HepG2 (cell line): ENCODE data around the gene SBK3. TPM values are rescaled to one million over a fixed set of nuclear protein-coding genes. Genes with fewer than 3 reads are reported as not detected.

Source experiments
- BCL6 ChIP-seq: IDR thresholded peaks from 2 replicates; pipeline ENCODE4 v1.6.1; 2016; ENCODE audit warnings: missing genetic modification reagents, missing compliant biosample characterization
- GATAD2A ChIP-seq: IDR thresholded peaks from 2 replicates; pipeline ENCODE4 v1.6.1; 2016
- IRF2 ChIP-seq: IDR thresholded peaks from 2 replicates; pipeline ENCODE4 v1.6.1; 2018; ENCODE audit warnings: missing genetic modification reagents, missing compliant biosample characterization
- MAF1 ChIP-seq: sonication (generic); formaldehyde crosslinking; IDR thresholded peaks from 2 replicates; pipeline ENCODE4 v1.5.0; 2020; ENCODE audit warnings: missing genetic modification reagents, borderline replicate concordance
- MEF2D ChIP-seq: sonication (generic); formaldehyde crosslinking; IDR thresholded peaks from 2 replicates; pipeline ENCODE4 v1.5.1; 2020; ENCODE audit warnings: mild to moderate bottlenecking, missing genetic modification reagents
- RERE ChIP-seq: IDR thresholded peaks from 2 replicates; pipeline ENCODE4 v1.6.1; 2016; ENCODE audit warnings: low read depth, missing genetic modification reagents, missing compliant biosample characterization
- RFX1 ChIP-seq: fragments of 450-650 bp; IDR thresholded peaks from 2 replicates; pipeline ENCODE4 v1.6.1; 2017
- SALL1 ChIP-seq: sonication (generic); formaldehyde crosslinking; IDR thresholded peaks from 2 replicates; pipeline ENCODE4 v1.8.0; 2022; ENCODE audit warnings: mild to moderate bottlenecking, missing genetic modification reagents
- SRSF9 ChIP-seq: fragments of 200-400 bp; formaldehyde crosslinking; IDR thresholded peaks from 2 replicates; pipeline ENCODE4 v1.6.1; 2018; ENCODE audit warnings: borderline replicate concordance, mild to moderate bottlenecking, low read depth, low read length; ENCODE audit not compliant: insufficient read depth, poor library complexity, severe bottlenecking
- TEAD3 ChIP-seq: optimal IDR thresholded peaks from 2 replicates; pipeline ENCODE3; 2016; ENCODE audit warnings: borderline replicate concordance
- ZNF121 ChIP-seq: sonication (generic); formaldehyde crosslinking; IDR thresholded peaks from 2 replicates; pipeline ENCODE4 v1.5.0; 2020; ENCODE audit warnings: mild to moderate bottlenecking, missing genetic modification reagents
- ZNF646 ChIP-seq: sonication (generic); formaldehyde crosslinking; IDR thresholded peaks from 2 replicates; pipeline ENCODE4 v1.9.0; 2021; ENCODE audit warnings: mild to moderate bottlenecking, missing genetic modification reagents
- polyA plus RNA-seq, 8 experiments: library from polyadenylated mRNA; depleted of rRNA in 3 of 8; stranded (reverse) in 7 of 8; unstranded in 1 of 8; fragments of >200 nt; fragmentation: Illumina TruSeq in 4 of 8; extraction: Trizol in 4 of 8; gene quantifications; 2 replicates each; pipeline versions ENCODE4 v1.2.1 to v1.2.3, GENCODE V29; 2011 to 2016; ENCODE audit warnings: low read depth in 4 of 8, missing spikeins in 1 of 8, mixed read lengths in 1 of 8; ENCODE audit not compliant: insufficient read depth in 1 of 8
- total RNA-seq, 5 experiments: library from RNA; depleted of rRNA; stranded (reverse); fragments of >200 nt; fragmentation: Illumina TruSeq; extraction: Trizol; gene quantifications; 2 replicates each; pipeline ENCODE4 v1.2.3, GENCODE V29; 2016; ENCODE audit warnings: low read depth in 1 of 5
- TF ChIP-seq, protein P1 (sequence below): sonication (generic); formaldehyde crosslinking; IDR thresholded peaks from 2 replicates; pipeline ENCODE4 v1.4.0; 2020; ENCODE audit warnings: missing genetic modification reagents, borderline replicate concordance

SBK3 gene
- total and polyA plus RNA-seq, 2 of the 13 experiments (the other 11 are each of a cell fraction or from before 2014, with no cell fraction given) = 0.66 to 0.77 TPM

- peak; percentile 14; the same call in 1 of the 2 replicates for TF ChIP-seq IRF2
- no peak for TF ChIP-seq RFX1
- TF ChIP-seq ZNF646 (CRISPR knock-in tag) = peak; percentile 35; the same call in 1 of the 2 replicates
- 0 out of 2 replicates have a peak, but pooled peaks have one; percentile 27 for TF ChIP-seq RERE (CRISPR knock-in tag)
- TF ChIP-seq, protein P1, sequence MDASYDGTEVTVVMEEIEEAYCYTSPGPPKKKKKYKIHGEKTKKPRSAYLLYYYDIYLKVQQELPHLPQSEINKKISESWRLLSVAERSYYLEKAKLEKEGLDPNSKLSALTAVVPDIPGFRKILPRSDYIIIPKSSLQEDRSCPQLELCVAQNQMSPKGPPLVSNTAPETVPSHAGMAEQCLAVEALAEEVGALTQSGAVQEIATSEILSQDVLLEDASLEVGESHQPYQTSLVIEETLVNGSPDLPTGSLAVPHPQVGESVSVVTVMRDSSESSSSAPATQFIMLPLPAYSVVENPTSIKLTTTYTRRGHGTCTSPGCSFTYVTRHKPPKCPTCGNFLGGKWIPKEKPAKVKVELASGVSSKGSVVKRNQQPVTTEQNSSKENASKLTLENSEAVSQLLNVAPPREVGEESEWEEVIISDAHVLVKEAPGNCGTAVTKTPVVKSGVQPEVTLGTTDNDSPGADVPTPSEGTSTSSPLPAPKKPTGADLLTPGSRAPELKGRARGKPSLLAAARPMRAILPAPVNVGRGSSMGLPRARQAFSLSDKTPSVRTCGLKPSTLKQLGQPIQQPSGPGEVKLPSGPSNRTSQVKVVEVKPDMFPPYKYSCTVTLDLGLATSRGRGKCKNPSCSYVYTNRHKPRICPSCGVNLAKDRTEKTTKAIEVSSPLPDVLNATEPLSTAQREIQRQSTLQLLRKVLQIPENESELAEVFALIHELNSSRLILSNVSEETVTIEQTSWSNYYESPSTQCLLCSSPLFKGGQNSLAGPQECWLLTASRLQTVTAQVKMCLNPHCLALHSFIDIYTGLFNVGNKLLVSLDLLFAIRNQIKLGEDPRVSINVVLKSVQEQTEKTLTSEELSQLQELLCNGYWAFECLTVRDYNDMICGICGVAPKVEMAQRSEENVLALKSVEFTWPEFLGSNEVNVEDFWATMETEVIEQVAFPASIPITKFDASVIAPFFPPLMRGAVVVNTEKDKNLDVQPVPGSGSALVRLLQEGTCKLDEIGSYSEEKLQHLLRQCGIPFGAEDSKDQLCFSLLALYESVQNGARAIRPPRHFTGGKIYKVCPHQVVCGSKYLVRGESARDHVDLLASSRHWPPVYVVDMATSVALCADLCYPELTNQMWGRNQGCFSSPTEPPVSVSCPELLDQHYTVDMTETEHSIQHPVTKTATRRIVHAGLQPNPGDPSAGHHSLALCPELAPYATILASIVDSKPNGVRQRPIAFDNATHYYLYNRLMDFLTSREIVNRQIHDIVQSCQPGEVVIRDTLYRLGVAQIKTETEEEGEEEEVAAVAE (CRISPR knock-in tag) = no peak
- TF ChIP-seq TEAD3 (CRISPR knock-in tag) = peak; percentile 30
- no peak for TF ChIP-seq MAF1
- no peak for TF ChIP-seq SRSF9
- TF ChIP-seq BCL6 (CRISPR knock-in tag) = peak; percentile 50
- TF ChIP-seq SALL1 (CRISPR knock-in tag) = peak; percentile 55; the same call in 1 of the 2 replicates
- TF ChIP-seq ZNF121 (CRISPR knock-in tag) = no peak
- TF ChIP-seq MEF2D (CRISPR knock-in tag) = peak; percentile 47; the same call in 1 of the 2 replicates
- peak; percentile 41; the same call in 1 of the 2 replicates for TF ChIP-seq GATAD2A (CRISPR knock-in tag)
These were observed 9.4 kb upstream of the SBK3 start (continued) for GRCh38 chr19:55554741-55555152.
